GM12878 (cell line): Measurements from ENCODE around the gene ACOT7.

Experiments used
- CBFB ChIP-seq: IDR thresholded peaks from 2 replicates; pipeline ENCODE4 v1.6.1; 2016; ENCODE audit warnings: antibody characterized with exemption, low read depth
- CREM ChIP-seq: IDR thresholded peaks from 2 replicates; pipeline ENCODE4 v1.6.1; 2014; ENCODE audit warnings: antibody characterized with exemption, low read depth
- EZH2 ChIP-seq: IDR thresholded peaks from 2 replicates; pipeline ENCODE4 v1.6.1; 2012; ENCODE audit warnings: low read depth, mild to moderate bottlenecking, control low read depth, inconsistent platforms, low read length, borderline replicate concordance; ENCODE audit not compliant: control insufficient read depth
- HDGF ChIP-seq: fragments of 450-650 bp; IDR thresholded peaks from 2 replicates; pipeline ENCODE4 v1.6.1; 2016; ENCODE audit warnings: antibody characterized with exemption
- MAX ChIP-seq: IDR thresholded peaks from 2 replicates; pipeline ENCODE4 v1.6.1; 2012; ENCODE audit warnings: low read depth, low read length, improper control_type of control experiment
- NR2C2 ChIP-seq: IDR thresholded peaks from 2 replicates; pipeline ENCODE4 v1.6.1; 2011; ENCODE audit warnings: borderline replicate concordance, low read depth; ENCODE audit not compliant: control insufficient read depth, insufficient read length
- PAX5 ChIP-seq: IDR thresholded peaks from 2 replicates; pipeline ENCODE4 v1.6.1; 2011; ENCODE audit warnings: low read depth, low read length, borderline replicate concordance
- POLR2A ChIP-seq: IDR thresholded peaks from 2 replicates; pipeline ENCODE4 v1.6.1; 2011; ENCODE audit warnings: low read depth, mild to moderate bottlenecking, low read length
- POLR2AphosphoS5 ChIP-seq: IDR thresholded peaks from 2 replicates; pipeline ENCODE4 v1.6.1; 2011; ENCODE audit warnings: mild to moderate bottlenecking, low read length, inconsistent platforms
- SIN3A ChIP-seq: IDR thresholded peaks from 2 replicates; pipeline ENCODE4 v1.6.1; 2012; ENCODE audit warnings: low read depth, low read length, improper control_type of control experiment
- TF ChIP-seq, protein P1 (sequence below), 3 experiments: IDR thresholded peaks in 2 of 3; conservative IDR thresholded peaks in 1 of 3; 2 replicates each; pipeline ENCODE4 v1.5.1; 2011; ENCODE audit warnings: low read depth in 3 of 3, low read length in 3 of 3, mild to moderate bottlenecking in 3 of 3, control low read depth in 2 of 3, moderate library complexity in 2 of 3, inconsistent platforms in 1 of 3, mixed read lengths in 1 of 3; ENCODE audit not compliant: control insufficient read depth in 2 of 3, insufficient read depth in 1 of 3; ENCODE audit errors: extremely low read depth in 1 of 3
- TF ChIP-seq, protein P2 (sequence below): IDR thresholded peaks from 2 replicates; pipeline ENCODE4 v1.6.1; 2011; ENCODE audit warnings: low read depth, low read length, improper control_type of control experiment, borderline replicate concordance

DNA sequence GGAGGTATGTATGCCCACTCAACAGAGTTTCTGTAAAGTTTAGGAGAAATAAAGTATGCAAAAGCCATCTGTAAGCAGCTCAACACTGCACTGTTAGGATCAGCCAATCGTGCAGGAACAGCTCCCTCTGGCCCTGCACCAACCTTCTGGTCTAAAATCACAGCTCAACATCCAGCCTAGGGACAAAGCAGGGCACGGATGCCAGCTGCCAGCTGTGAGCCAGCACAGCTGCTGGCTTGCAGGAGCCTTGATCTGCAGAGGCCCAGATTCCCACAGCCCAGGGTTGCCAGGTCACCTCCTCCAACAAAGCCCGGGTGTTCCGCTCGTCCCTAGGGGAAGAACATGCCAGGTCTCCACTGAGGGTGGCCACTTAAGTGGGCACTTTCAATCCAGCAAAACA lies 8.6 kb downstream of the ACOT7 start:
- TF ChIP-seq CBFB, result no peak
- TF ChIP-seq, protein P1, sequence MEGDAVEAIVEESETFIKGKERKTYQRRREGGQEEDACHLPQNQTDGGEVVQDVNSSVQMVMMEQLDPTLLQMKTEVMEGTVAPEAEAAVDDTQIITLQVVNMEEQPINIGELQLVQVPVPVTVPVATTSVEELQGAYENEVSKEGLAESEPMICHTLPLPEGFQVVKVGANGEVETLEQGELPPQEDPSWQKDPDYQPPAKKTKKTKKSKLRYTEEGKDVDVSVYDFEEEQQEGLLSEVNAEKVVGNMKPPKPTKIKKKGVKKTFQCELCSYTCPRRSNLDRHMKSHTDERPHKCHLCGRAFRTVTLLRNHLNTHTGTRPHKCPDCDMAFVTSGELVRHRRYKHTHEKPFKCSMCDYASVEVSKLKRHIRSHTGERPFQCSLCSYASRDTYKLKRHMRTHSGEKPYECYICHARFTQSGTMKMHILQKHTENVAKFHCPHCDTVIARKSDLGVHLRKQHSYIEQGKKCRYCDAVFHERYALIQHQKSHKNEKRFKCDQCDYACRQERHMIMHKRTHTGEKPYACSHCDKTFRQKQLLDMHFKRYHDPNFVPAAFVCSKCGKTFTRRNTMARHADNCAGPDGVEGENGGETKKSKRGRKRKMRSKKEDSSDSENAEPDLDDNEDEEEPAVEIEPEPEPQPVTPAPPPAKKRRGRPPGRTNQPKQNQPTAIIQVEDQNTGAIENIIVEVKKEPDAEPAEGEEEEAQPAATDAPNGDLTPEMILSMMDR (IDR thresholded peaks at IDR 0.05 in 2 of 3, conservative IDR thresholded peaks at IDR 0.05 in 1 of 3; ENCODE audit: control insufficient read depth in 2 of 3, extremely low read depth in 1 of 3, insufficient read depth in 1 of 3, low read depth in 3 of 3, low read length in 3 of 3), result no peak
- TF ChIP-seq HDGF, result no peak
- no peak for TF ChIP-seq CREM
- no peak for TF ChIP-seq MAX
- no peak for TF ChIP-seq NR2C2
- no peak for TF ChIP-seq POLR2A
- TF ChIP-seq POLR2AphosphoS5, result no peak
- TF ChIP-seq, protein P2, sequence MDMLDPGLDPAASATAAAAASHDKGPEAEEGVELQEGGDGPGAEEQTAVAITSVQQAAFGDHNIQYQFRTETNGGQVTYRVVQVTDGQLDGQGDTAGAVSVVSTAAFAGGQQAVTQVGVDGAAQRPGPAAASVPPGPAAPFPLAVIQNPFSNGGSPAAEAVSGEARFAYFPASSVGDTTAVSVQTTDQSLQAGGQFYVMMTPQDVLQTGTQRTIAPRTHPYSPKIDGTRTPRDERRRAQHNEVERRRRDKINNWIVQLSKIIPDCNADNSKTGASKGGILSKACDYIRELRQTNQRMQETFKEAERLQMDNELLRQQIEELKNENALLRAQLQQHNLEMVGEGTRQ, result no peak
- TF ChIP-seq SIN3A, result no peak
- no peak for TF ChIP-seq PAX5
- TF ChIP-seq EZH2, result no peak
